Measurements from ENCODE around the gene GRIN2C. TPM values are rescaled to one million over a fixed set of nuclear protein-coding genes. Genes with fewer than 3 reads are reported as not detected.

Gene GRIN2C
- total RNA-seq, 1 experiment from 2014 or later: not detected

DNA sequence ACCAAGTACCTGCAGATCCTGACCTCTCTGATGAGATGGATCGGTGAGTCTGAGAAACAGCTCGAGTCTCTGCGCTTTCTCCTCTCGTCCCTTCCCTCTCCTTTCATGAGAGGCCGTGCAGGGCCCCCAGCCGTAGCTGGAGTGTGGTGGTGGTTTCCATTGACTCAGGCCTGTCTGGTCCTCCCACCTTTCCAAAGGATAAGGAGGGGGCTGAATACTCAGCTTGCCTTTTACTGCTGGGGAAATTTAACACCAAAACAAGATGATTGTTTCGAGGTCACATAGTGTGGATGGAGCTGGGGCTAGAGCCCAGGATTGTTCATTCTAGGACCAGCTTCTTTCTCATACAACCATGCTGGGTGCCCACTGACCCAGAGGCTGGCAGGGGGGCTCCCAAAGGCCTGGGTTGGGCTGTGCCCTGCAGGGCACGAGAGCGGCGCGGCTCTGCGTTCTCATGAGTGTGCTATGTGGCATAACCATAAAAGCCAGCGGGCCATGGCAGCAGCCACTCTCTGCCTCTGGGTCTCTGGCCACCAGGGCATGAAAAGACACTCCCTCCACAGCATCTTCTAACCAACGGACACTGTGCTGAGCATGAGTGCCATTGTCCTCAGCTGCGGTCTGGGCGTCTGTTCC is 39.8 kb downstream of the GRIN2C start:
- Histone ChIP-seq H3K9me2 (replicated peaks; ENCODE audit: insufficient read depth, low read length) (no peaks in the 10 kb centered on the region), H3K27ac (ENCODE audit: low read length) (no peak overlapping the region), H3K9ac (ENCODE audit: low read length) (no peak overlapping the region), H3K36me3 (ENCODE audit: insufficient read depth, low read length) (no peaks in the 10 kb centered on the region), H3K4me3 (ENCODE audit: low read length) (no peak overlapping the region), H3K4me2 (ENCODE audit: low read depth, low read length, poor library complexity, severe bottlenecking) (no peak overlapping the region), H2AFZ (ENCODE audit: low read length) (no peak overlapping the region), H4K20me1 (ENCODE audit: insufficient read depth, low read depth, low read length) (no peaks in the 10 kb centered on the region), H3K4me1 (ENCODE audit: low read length) (no peaks in the 10 kb centered on the region), H3K27me3 (ENCODE audit: low read length) (no peaks in the 10 kb centered on the region), H3K9me3 (ENCODE audit: low read length) (no peaks in the 10 kb centered on the region), H3K79me2 (ENCODE audit: low read length) (no peaks in the 10 kb centered on the region)
- no peak for DNase-seq

DNA sequence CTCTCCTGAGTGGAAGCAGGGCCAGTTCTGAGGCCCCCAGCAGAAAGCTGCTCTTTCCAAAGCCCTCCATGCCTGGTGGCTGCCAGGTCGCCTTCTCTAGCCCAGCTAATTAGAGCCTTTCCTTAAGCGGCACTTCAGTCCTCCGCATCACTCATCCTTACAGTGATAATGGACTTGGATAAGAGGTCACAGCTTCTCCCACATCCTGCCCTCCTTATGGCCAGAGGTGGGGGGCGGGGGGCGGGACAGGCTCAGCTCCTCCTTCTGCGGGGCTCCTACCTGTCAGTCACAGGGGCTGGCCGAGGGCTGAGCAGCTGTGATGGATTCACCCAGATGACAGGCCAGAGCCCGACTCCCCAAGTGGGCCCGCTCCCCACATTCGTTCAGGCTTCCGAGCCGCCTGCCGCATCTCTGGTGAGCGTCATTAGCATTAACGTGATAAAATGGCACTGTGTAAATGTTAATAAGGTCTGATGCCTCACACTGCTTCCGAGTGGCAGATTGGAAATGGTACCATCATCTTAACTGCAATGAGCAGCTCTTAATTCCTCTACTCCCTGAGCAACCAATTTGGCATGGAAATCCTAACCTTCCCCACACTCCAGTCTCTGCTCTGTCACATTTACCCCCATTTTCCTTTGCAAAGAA is 41.3 kb downstream of the GRIN2C start:
- Histone ChIP-seq H3K9me3 (ENCODE audit: low read length) (no peaks in the 10 kb centered on the region), H3K79me2 (ENCODE audit: low read length) (no peaks in the 10 kb centered on the region), H2AFZ (ENCODE audit: low read length) (no peak overlapping the region), H3K4me1 (ENCODE audit: low read length) (no peaks in the 10 kb centered on the region), H3K27ac (ENCODE audit: low read length) (no peak overlapping the region), H4K20me1 (ENCODE audit: insufficient read depth, low read depth, low read length) (no peaks in the 10 kb centered on the region), H3K4me2 (ENCODE audit: low read depth, low read length, poor library complexity, severe bottlenecking) (no peak overlapping the region), H3K9ac (ENCODE audit: low read length) (no peak overlapping the region), H3K36me3 (ENCODE audit: insufficient read depth, low read length) (no peaks in the 10 kb centered on the region), H3K4me3 (ENCODE audit: low read length) (no peak overlapping the region), H3K27me3 (ENCODE audit: low read length) (no peaks in the 10 kb centered on the region), H3K9me2 (replicated peaks; ENCODE audit: insufficient read depth, low read length) (no peaks in the 10 kb centered on the region)
- no peak for DNase-seq

DNA sequence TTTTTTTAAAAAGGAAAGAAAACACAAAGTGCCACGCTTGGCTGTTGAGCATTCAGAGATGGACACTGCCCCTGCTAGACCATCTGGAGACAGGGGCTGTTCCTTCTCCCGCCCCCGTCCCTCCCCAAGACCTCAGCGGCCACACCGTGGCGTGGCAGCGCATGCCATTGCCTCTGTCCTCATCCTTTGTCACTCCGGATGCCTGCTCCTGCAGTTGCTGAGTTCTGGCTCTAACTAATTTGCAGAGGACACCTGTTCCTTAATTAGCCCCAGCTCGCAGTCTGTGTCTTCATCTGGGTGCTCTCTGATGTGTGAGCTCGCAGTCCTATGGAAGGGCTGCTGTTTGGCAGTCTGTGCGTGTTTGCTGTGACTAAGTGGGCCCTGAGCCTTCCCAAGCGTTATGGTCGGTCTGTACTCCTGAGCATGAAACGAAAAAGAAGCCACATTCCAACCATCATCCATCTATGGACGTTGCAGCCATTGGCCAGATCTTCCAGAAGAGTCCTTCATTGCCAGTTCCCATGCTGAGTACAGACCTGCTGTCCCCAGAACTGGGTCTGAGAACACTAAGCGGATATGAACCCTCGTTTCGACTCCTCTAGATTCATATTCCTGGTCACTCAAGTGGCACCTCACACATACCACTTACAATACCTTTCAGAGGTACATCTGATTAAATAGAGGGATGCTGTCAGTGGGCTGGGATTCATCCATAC is 42.6 kb downstream of the GRIN2C start:
- Histone ChIP-seq H4K20me1 (ENCODE audit: insufficient read depth, low read depth, low read length) (no peaks in the 10 kb centered on the region), H3K4me3 (ENCODE audit: low read length) (no peak overlapping the region), H3K9me2 (replicated peaks; ENCODE audit: insufficient read depth, low read length) (no peaks in the 10 kb centered on the region), H3K27ac (ENCODE audit: low read length) (no peak overlapping the region), H3K4me2 (ENCODE audit: low read depth, low read length, poor library complexity, severe bottlenecking) (no peak overlapping the region), H2AFZ (ENCODE audit: low read length) (no peak overlapping the region), H3K4me1 (ENCODE audit: low read length) (no peaks in the 10 kb centered on the region), H3K9ac (ENCODE audit: low read length) (no peak overlapping the region), H3K36me3 (ENCODE audit: insufficient read depth, low read length) (no peaks in the 10 kb centered on the region), H3K79me2 (ENCODE audit: low read length) (no peaks in the 10 kb centered on the region), H3K9me3 (ENCODE audit: low read length) (no peaks in the 10 kb centered on the region), H3K27me3 (ENCODE audit: low read length) (no peaks in the 10 kb centered on the region)
- DNase-seq: no peak

DNA sequence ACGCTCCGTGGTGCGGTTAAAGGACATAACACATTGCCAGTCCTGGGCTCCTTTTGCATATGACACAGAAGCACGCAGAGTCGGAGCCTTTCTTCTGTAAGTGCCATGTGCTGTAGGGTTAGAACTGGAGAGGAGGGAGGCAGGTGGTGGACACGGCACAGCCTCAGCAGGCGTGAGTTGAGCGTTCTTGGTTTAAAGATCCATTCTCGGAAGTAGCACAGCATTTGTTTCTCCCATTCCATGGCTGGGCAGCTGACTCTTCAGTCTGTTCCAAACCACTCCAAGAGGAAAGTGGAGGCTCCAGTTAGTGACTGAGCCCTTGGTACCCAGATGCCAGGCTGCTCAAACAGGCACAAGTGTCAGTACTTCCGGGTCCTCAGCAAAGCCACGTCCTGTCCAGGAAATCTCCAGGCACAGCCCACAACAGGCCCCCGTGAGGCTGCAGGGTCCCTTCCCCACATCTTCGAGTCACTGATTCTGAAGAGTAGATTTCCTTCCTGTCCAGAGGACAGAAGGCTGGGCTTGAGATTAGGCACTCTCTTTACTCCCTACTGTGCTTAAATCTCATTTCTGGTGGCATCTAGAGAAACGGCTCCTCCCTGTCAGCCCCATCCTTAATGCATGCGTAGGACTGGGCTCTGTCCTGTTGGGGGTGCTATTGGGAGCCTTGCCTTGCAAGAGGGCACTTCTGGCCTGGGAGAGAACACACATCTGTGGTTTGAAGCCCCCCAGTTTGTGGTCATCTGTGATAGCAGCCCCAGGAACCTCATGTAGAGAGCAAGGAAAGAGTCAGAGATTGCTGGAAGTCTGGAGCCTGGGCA is 43.9 kb downstream of the GRIN2C start:
- H3K4me2 ChIP-seq (ENCODE audit: low read depth, low read length, poor library complexity, severe bottlenecking): no peak overlapping the region
- no peaks in the 10 kb centered on the region for H3K9me2 ChIP-seq (replicated peaks; ENCODE audit: insufficient read depth, low read length)
- H3K9ac ChIP-seq (ENCODE audit: low read length): no peak overlapping the region
- H3K27ac ChIP-seq (ENCODE audit: low read length): no peak overlapping the region
- no peaks in the 10 kb centered on the region for H3K4me1 ChIP-seq (ENCODE audit: low read length)
- no peaks in the 10 kb centered on the region for H3K79me2 ChIP-seq (ENCODE audit: low read length)
- DNase-seq: peak; percentile 68
- no peak overlapping the region for H2AFZ ChIP-seq (ENCODE audit: low read length)
- H3K36me3 ChIP-seq (ENCODE audit: insufficient read depth, low read length): no peaks in the 10 kb centered on the region
- H3K27me3 ChIP-seq (ENCODE audit: low read length): no peaks in the 10 kb centered on the region
- H3K9me3 ChIP-seq (ENCODE audit: low read length): no peaks in the 10 kb centered on the region
- no peak overlapping the region for H3K4me3 ChIP-seq (ENCODE audit: low read length)
- H4K20me1 ChIP-seq (ENCODE audit: insufficient read depth, low read depth, low read length): no peaks in the 10 kb centered on the region

DNA sequence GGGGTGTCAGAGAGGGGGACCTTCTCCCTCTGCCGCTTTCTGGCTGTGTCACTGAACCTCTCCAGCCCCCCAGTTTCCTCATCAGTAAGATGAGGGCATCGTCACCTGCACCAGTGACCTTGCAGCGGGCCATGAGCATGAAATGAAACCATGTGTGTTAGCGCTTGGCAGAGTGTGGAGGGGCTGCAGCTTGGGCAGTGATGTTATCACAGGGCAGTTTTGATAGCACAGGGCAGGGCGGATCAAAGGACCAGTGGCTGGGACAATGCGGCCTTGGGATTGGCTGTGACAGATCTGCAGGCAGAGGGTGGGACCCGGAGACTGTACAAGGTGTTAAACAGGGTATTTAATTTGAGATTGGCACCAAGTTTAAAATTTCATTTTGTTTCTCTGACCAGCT is 44.6 kb downstream of the GRIN2C start:
- H3K9me3 ChIP-seq (ENCODE audit: low read length): no peaks in the 10 kb centered on the region
- H3K4me1 ChIP-seq (ENCODE audit: low read length): no peaks in the 10 kb centered on the region
- no peak overlapping the region for H3K4me2 ChIP-seq (ENCODE audit: low read depth, low read length, poor library complexity, severe bottlenecking)
- no peak overlapping the region for H2AFZ ChIP-seq (ENCODE audit: low read length)
- no peaks in the 10 kb centered on the region for H4K20me1 ChIP-seq (ENCODE audit: insufficient read depth, low read depth, low read length)
- no peak overlapping the region for H3K4me3 ChIP-seq (ENCODE audit: low read length)
- no peak for DNase-seq
- H3K36me3 ChIP-seq (ENCODE audit: insufficient read depth, low read length): no peaks in the 10 kb centered on the region
- H3K79me2 ChIP-seq (ENCODE audit: low read length): no peaks in the 10 kb centered on the region
- H3K27ac ChIP-seq (ENCODE audit: low read length): no peak overlapping the region
- H3K9ac ChIP-seq (ENCODE audit: low read length): no peak overlapping the region
- no peaks in the 10 kb centered on the region for H3K9me2 ChIP-seq (replicated peaks; ENCODE audit: insufficient read depth, low read length)
- no peaks in the 10 kb centered on the region for H3K27me3 ChIP-seq (ENCODE audit: low read length)

DNA sequence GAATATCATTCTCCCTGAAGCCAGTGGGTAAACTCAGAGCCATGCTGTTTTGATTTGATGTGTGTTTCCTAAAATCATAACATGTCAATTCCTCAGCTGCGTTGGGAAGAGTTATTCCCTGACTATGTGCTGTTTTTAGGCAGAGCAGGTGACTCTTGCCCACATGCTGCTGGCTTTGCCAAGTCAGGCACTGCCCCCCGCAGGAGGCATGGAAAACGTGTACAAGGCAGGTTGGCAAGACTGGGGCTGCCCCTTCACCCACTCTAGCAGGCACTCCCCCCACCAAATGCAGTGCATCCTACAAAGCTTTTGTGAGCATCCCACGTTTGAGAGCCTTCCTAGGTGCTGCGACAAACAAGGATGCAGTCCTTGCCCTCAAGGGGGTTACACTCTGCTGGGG is 45.2 kb downstream of the GRIN2C start:
- H3K36me3 ChIP-seq (ENCODE audit: insufficient read depth, low read length): no peaks in the 10 kb centered on the region
- H3K9me3 ChIP-seq (ENCODE audit: low read length): no peaks in the 10 kb centered on the region
- DNase-seq: no peak
- H3K9me2 ChIP-seq (replicated peaks; ENCODE audit: insufficient read depth, low read length): no peaks in the 10 kb centered on the region
- H4K20me1 ChIP-seq (ENCODE audit: insufficient read depth, low read depth, low read length): no peaks in the 10 kb centered on the region
- H3K27me3 ChIP-seq (ENCODE audit: low read length): no peaks in the 10 kb centered on the region
- H3K4me1 ChIP-seq (ENCODE audit: low read length): no peaks in the 10 kb centered on the region
- H3K9ac ChIP-seq (ENCODE audit: low read length): no peak overlapping the region
- H3K4me3 ChIP-seq (ENCODE audit: low read length): no peak overlapping the region
- H3K4me2 ChIP-seq (ENCODE audit: low read depth, low read length, poor library complexity, severe bottlenecking): no peak overlapping the region
- no peak overlapping the region for H2AFZ ChIP-seq (ENCODE audit: low read length)
- no peak overlapping the region for H3K27ac ChIP-seq (ENCODE audit: low read length)
- no peaks in the 10 kb centered on the region for H3K79me2 ChIP-seq (ENCODE audit: low read length)

DNA sequence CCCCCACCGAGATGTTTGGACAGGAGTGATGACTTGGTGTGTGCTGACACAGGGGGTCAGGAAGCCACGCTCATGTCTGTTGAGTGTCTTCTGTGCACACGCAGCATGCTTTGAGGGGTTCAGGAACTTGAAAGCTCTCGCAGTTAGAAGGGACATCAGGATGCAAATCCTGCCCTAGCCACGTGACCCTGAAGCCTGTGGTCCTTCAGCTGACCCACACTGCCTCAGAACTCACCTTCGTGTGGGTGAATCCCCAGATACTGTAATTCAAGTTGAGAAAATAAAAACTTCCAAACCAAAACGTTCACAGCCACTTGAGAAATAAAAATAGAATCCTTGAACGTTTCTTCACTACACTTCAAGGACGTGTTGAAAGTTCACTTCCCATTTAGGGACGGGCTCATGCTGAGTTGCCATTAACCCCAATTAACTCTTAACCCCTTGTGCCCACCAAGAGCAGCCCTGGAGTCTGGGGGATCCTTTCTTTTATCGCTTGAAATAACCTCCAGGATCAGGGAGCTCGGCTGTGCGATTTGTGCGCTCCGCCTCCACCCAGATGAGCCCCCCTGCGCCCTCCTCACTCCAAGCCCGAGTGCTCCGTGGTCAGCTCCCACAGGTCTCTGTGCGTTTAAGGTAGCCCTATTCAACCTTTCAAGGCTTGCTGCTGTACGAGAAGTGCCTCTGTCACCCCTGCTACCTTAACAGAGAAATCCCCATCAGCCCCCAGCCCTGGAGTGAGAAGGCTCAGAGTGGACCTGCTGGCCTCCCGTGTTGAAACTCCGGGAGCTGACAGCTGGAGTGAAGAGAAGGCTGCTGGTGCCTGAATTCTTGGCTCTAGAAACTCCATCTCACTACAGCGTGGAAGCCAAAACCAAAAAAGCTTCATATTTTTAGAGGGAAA is 47.3 kb downstream of the GRIN2C start:
- Histone ChIP-seq H3K4me3 (ENCODE audit: low read length) (no peak overlapping the region), H3K4me2 (ENCODE audit: low read depth, low read length, poor library complexity, severe bottlenecking) (no peak overlapping the region), H3K9ac (ENCODE audit: low read length) (no peak overlapping the region), H3K27me3 (ENCODE audit: low read length) (no peaks in the 10 kb centered on the region), H3K79me2 (ENCODE audit: low read length) (no peaks in the 10 kb centered on the region), H3K27ac (ENCODE audit: low read length) (no peak overlapping the region), H3K36me3 (ENCODE audit: insufficient read depth, low read length) (no peaks in the 10 kb centered on the region), H4K20me1 (ENCODE audit: insufficient read depth, low read depth, low read length) (no peaks in the 10 kb centered on the region), H3K4me1 (ENCODE audit: low read length) (no peaks in the 10 kb centered on the region), H2AFZ (ENCODE audit: low read length) (no peak overlapping the region), H3K9me2 (replicated peaks; ENCODE audit: insufficient read depth, low read length) (no peaks in the 10 kb centered on the region), H3K9me3 (ENCODE audit: low read length) (no peaks in the 10 kb centered on the region)
- DNase-seq: no peak
